ENCODE data around the gene CCDC88C.

- TF ChIP-seq POLR2AphosphoS5 (IDR thresholded peaks at IDR 0.05) = no peak
- no peak for TF ChIP-seq POLR2A (IDR thresholded peaks at IDR 0.05)
- no peak for TF ChIP-seq CTCF (IDR thresholded peaks at IDR 0.05)
- no peak for TF ChIP-seq EP300 (IDR thresholded peaks at IDR 0.05)
Observed at GRCh38 chr14:91351512-91351862, 66.1 kb downstream of the CCDC88C start.

All from upper lobe of left lung (tissue), 4 donors.